Osteocyte (in vitro differentiated cells): ENCODE measurements around the gene KRTAP10-4. TPM values are rescaled to one million over a fixed set of nuclear protein-coding genes. Genes with fewer than 3 reads are reported as not detected.

Source experiments
- DNase-seq: peaks from one replicate; pipeline ENCODE4 v3.0.0; 2021; ENCODE audit warnings: mixed read lengths; ENCODE audit not compliant: unreplicated experiment; ENCODE audit errors: extremely low spot score
- H3K27ac Mint-ChIP-seq: one replicate; pipeline ENCODE4 v1.8.0; 2021; ENCODE audit warnings: mild to moderate bottlenecking, mixed read lengths; ENCODE audit not compliant: unreplicated experiment
- H3K27me3 Mint-ChIP-seq: one replicate; pipeline ENCODE4 v1.8.0; 2021; ENCODE audit warnings: mixed read lengths; ENCODE audit not compliant: unreplicated experiment
- H3K36me3 Mint-ChIP-seq: one replicate; pipeline ENCODE4 v1.8.0; 2021; ENCODE audit warnings: mixed read lengths; ENCODE audit not compliant: unreplicated experiment
- H3K4me1 Mint-ChIP-seq: one replicate; pipeline ENCODE4 v1.8.0; 2021; ENCODE audit warnings: mixed read lengths; ENCODE audit not compliant: unreplicated experiment
- H3K4me3 Mint-ChIP-seq: one replicate; pipeline ENCODE4 v1.8.0; 2021; ENCODE audit warnings: mild to moderate bottlenecking, moderate library complexity, mixed read lengths; ENCODE audit not compliant: unreplicated experiment
- H3K9me3 Mint-ChIP-seq: one replicate; pipeline ENCODE4 v1.8.0; 2021; ENCODE audit warnings: mixed read lengths; ENCODE audit not compliant: unreplicated experiment
- CTCF ChIP-seq: fragments of 200-600 bp; sonication (generic); IDR thresholded peaks from 2 replicates; pipeline ENCODE4 v1.5.0; 2021; ENCODE audit warnings: antibody characterized with exemption, mild to moderate bottlenecking, moderate library complexity
- total RNA-seq: library from RNA; stranded (reverse); gene quantifications from 2 replicates; pipeline ENCODE4 v1.2.1, GENCODE V29; 2021

Gene KRTAP10-4
- total RNA-seq, 1 donor from 2014 or later = not detected

DNA sequence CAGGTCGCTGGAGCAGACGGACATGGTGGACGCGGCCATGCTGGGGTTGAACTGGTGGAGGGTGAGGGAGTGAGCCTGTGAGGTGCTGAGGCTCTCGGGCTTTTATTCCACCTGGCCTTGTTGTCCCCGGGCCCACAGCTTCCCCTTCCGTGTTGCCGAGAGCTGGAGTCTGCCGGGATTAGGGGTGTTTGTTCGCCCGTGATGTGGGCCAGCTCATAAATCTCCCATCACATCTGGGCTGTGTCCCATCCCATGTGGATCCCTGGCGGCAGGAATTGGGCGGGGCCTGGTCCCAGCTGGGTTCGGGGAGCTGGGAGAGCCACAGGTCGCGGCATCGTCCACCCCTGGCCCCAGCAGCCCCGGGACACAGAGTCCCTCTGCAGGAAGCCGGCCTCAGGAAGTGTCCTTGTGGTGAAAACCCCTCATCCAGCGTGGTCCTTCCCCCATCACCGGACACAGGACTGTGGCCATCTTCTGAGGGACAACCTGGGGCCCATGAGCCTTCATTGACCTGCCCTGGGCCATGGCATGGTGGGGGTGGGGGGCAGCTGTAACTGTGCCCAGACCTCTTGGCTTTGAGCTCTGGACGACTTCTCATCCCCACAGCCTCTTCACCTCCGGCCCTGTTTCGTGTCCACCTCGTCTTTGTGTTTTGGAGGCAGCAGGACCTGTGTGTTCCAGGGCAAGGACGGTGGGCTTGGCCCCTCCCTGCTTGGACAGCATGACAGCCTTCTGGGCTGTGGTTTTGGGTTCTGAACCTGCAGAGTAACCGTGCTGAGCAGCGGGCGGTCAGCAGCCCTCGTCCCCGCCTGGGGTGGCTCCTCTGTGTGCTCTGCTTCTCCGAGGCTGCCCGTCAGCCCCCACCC is 19.1 kb downstream of the KRTAP10-4 start, which contains the start of gene KRTAP10-6:
Gene KRTAP10-6, minus strand, starts transcription at position 60 of the 866 bp plus-strand sequence. Its CDS starts 21 bp downstream, at position 39.
- Mint-ChIP-seq H3K27me3 (peaks cover 25% of the 10 kb centered on the region), H3K27ac (no peak within 1 kb of the TSS), H3K36me3 (no peaks in the 10 kb centered on the region), H3K4me1 (peaks cover 3% of the 10 kb centered on the region), H3K4me3 (no peak within 1 kb of the TSS), H3K9me3 (no peaks in the 10 kb centered on the region)
- DNase-seq = peak; percentile 80
- TF ChIP-seq CTCF = no peak

DNA sequence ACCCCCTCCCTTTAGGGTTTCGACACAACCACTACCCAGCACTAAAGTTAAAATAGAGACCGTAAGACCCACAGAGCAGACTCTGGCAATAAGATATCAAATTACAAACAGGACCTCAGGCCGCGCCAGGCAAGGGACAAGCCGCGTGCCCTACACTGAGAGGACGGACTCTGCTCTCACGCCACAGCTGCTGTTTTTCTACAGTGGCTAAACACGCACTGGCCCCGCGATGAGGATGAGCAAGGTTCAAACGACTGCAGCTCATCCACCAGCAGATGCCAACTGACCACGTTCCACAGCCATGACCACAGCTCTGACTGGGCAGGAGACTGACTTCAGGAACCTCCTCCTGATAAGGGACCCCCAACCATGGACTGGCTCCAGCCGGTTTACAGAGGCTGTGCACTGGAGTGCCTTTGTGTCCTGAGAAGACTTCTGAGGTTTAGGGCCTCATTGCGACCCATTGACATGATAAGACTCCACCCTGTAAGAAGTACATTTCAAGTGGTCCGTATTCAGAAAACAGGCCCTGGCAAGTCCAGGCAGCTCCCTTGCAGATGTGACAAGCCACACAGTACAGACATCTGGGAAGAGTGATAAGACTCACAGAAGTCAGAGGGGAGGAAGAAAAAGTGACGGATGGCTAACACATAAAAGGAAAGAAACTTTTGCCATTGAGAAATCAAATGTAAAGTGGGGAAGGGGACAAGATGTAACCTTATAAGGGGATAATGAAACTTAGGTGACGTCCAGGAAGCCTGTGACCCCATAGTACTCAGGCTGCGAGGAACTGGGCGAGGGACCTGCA is 20.3 kb downstream of the KRTAP10-4 start:
- Mint-ChIP-seq H3K36me3 (no peaks in the 10 kb centered on the region), H3K27me3 (peaks cover 32% of the 10 kb centered on the region), H3K27ac (no peak overlapping the region), H3K9me3 (no peaks in the 10 kb centered on the region), H3K4me3 (no peak overlapping the region), H3K4me1 (peaks cover 3% of the 10 kb centered on the region)
- DNase-seq = peak; percentile 64
- no peak for TF ChIP-seq CTCF

DNA sequence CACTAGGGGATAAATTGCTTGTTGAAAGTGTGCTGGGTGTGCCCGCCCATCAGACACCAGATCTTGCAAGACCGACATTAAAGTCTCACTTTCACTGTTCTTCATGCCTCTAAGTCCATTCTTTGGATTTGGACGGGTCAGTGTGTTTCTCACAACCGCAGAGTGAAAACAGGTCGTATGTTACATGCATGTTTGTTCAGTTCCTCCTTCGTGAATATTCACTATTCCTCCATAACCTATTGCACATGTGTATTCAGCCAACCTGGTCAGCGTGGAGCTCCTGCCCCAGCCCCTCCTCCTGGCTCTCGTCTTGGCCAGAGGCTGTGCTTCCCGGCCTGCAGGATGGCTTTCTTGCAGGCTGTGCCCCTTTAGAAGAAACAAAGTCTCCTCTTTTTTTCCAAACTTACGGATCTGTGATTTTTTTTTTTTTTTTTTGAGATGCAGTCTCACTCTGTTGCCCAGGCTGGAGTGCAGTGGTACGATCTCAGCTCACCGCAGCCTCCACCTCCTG is 20.9 kb downstream of the KRTAP10-4 start:
- peak; percentile 63 for DNase-seq
- Mint-ChIP-seq H3K4me3 (no peak overlapping the region), H3K4me1 (peaks cover 3% of the 10 kb centered on the region), H3K27ac (no peak overlapping the region), H3K36me3 (no peaks in the 10 kb centered on the region), H3K27me3 (peaks cover 33% of the 10 kb centered on the region), H3K9me3 (no peaks in the 10 kb centered on the region)
- TF ChIP-seq CTCF = no peak

GRCh38 chr21:44595524-44595923 is 22.0 kb downstream of the KRTAP10-4 start:
- no peak for TF ChIP-seq CTCF
- peaks cover 39% of the 10 kb centered on the region for H3K27me3 Mint-ChIP-seq
- H3K4me3 Mint-ChIP-seq = no peak overlapping the region
- no peaks in the 10 kb centered on the region for H3K36me3 Mint-ChIP-seq
- no peaks in the 10 kb centered on the region for H3K9me3 Mint-ChIP-seq
- H3K27ac Mint-ChIP-seq = no peak overlapping the region
- no peak for DNase-seq
- peaks cover 3% of the 10 kb centered on the region for H3K4me1 Mint-ChIP-seq
